SH-SY5Y (cell line): ENCODE measurements around the gene PTPMT1.

Source experiments
- GATA2 ChIP-seq: IDR thresholded peaks from 2 replicates; pipeline ENCODE4 v1.6.1; 2011; ENCODE audit warnings: mild to moderate bottlenecking, low read depth, low read length
- GATA3 ChIP-seq: IDR thresholded peaks from 2 replicates; pipeline ENCODE4 v1.6.1; 2011; ENCODE audit warnings: low read depth, mild to moderate bottlenecking, low read length, moderate library complexity

DNA sequence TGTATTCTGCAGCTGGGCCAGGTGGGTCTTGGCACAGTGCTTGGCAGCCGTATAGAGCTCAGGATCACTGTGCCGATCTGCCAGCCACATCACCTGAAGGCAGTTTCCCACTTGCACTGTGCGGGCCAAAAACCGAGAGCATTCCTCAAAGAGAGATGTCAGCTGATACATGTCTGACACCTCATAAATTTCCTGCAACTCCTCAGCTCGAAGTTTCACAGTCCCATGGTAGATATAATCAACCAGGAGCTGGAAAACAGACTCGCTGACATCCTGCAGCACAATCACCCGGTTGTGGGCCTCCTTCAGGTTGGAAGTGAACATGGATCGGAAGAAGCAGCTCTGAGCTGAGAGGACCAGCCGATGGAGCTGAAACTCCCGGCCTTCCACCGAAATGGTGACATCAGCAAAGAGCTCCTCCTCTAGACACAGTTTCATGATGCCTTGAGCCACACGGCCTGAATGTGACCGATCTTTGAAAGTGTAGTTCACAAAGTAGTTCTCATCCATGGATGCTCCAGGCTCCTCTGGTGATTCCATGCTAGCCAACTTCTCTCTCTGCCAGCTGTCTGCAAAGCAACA lies 12.2 kb downstream of the PTPMT1 start:
- no peak for TF ChIP-seq GATA2
- no peak for TF ChIP-seq GATA3
